ENCODE measurements around the gene PIK3CD.

GRCh38 chr1:9721606-9722377 is 70.3 kb downstream of the PIK3CD start:
- TF ChIP-seq CTCF (conservative IDR thresholded peaks at IDR 0.05; ENCODE audit: low read depth, low read length), result peak; percentile 71
- TF ChIP-seq EZH2phosphoT487 (IDR thresholded peaks at IDR 0.05; ENCODE audit: borderline replicate concordance, low read length), result no peak
